ENCODE data around the gene HSPB2. TPM values are rescaled to one million over a fixed set of nuclear protein-coding genes. Genes with fewer than 3 reads are reported as not detected.

Gene HSPB2
- polyA plus RNA-seq, 2 donors: 1.8 to 2.0 TPM

GRCh38 chr11:111935317-111936039 is 22.9 kb downstream of the HSPB2 start:
- Histone ChIP-seq H3K27ac (ENCODE audit: low read depth in 2 of 2, low read length in 1 of 2) (peak overlapping the region in 1 of 2 donors; percentile 35), H3K4me1 (ENCODE audit: control insufficient read depth in 2 of 2, insufficient read depth in 2 of 2, low read length in 1 of 2) (peaks cover 0 to 3% of the 10 kb centered on the region in 2 donors), H3K9me3 (ENCODE audit: control insufficient read depth in 2 of 2, insufficient read depth in 1 of 2, low read depth in 1 of 2, low read length in 1 of 2) (no peaks in the 10 kb centered on the region), H3K36me3 (ENCODE audit: control insufficient read depth in 2 of 2, insufficient read depth in 2 of 2, low read length in 1 of 2) (no peaks in the 10 kb centered on the region), H3K27me3 (ENCODE audit: control insufficient read depth in 1 of 2, insufficient read depth in 2 of 2, low read length in 2 of 2) (no peaks in the 10 kb centered on the region), H3K4me3 (ENCODE audit: low read depth in 1 of 2, low read length in 2 of 2) (no peak overlapping the region)
- WGBS, 2 donors: 63 to 65% methylated on average over 4 of the region's 4 CpGs

GRCh38 chr11:111936040-111936540 is 23.6 kb downstream of the HSPB2 start:
- Histone ChIP-seq H3K27ac (ENCODE audit: low read depth in 2 of 2, low read length in 1 of 2) (peak overlapping the region in 1 of 2 donors; percentile 35), H3K4me1 (ENCODE audit: control insufficient read depth in 2 of 2, insufficient read depth in 2 of 2, low read length in 1 of 2) (peaks cover 0 to 3% of the 10 kb centered on the region in 2 donors)
- WGBS, 2 donors: 54 to 57% methylated on average over 3 of the region's 3 CpGs

GRCh38 chr11:111937461-111937769 is 24.9 kb downstream of the HSPB2 start:
- H3K4me1 ChIP-seq (ENCODE audit: control insufficient read depth in 2 of 2, insufficient read depth in 2 of 2, low read length in 1 of 2): peaks cover 0 to 3% of the 10 kb centered on the region in 2 donors
- 9 to 14% methylated on average over 9 of the region's 9 CpGs for WGBS, 2 donors
- no peaks in the 10 kb centered on the region for H3K27me3 ChIP-seq (ENCODE audit: control insufficient read depth in 1 of 2, insufficient read depth in 2 of 2, low read length in 2 of 2)
- peak overlapping the region; percentile 4 to 38 for H3K27ac ChIP-seq (ENCODE audit: low read depth in 2 of 2, low read length in 1 of 2)
- peak overlapping the region; percentile 57 to 79 for H3K4me3 ChIP-seq (ENCODE audit: low read depth in 1 of 2, low read length in 2 of 2)
- H3K9me3 ChIP-seq (ENCODE audit: control insufficient read depth in 2 of 2, insufficient read depth in 1 of 2, low read depth in 1 of 2, low read length in 1 of 2): no peaks in the 10 kb centered on the region
- no peaks in the 10 kb centered on the region for H3K36me3 ChIP-seq (ENCODE audit: control insufficient read depth in 2 of 2, insufficient read depth in 2 of 2, low read length in 1 of 2)

More at GRCh38 chr11:111936040-111936540, 23.6 kb downstream of the HSPB2 start:
- Histone ChIP-seq H3K4me3 (ENCODE audit: low read depth in 1 of 2, low read length in 2 of 2) (no peak overlapping the region), H3K36me3 (ENCODE audit: control insufficient read depth in 2 of 2, insufficient read depth in 2 of 2, low read length in 1 of 2) (no peaks in the 10 kb centered on the region), H3K9me3 (ENCODE audit: control insufficient read depth in 2 of 2, insufficient read depth in 1 of 2, low read depth in 1 of 2, low read length in 1 of 2) (no peaks in the 10 kb centered on the region), H3K27me3 (ENCODE audit: control insufficient read depth in 1 of 2, insufficient read depth in 2 of 2, low read length in 2 of 2) (no peaks in the 10 kb centered on the region)

- H3K4me3 ChIP-seq (ENCODE audit: low read depth in 1 of 2, low read length in 2 of 2): no peak overlapping the region
- H3K4me1 ChIP-seq (ENCODE audit: control insufficient read depth in 2 of 2, insufficient read depth in 2 of 2, low read length in 1 of 2): peaks cover 0 to 3% of the 10 kb centered on the region in 2 donors
These were observed 25.3 kb downstream of the HSPB2 start for GRCh38 chr11:111937844-111938243.

GRCh38 chr11:111938687-111939160 is 26.2 kb downstream of the HSPB2 start:
- Histone ChIP-seq H3K9me3 (ENCODE audit: control insufficient read depth in 2 of 2, insufficient read depth in 1 of 2, low read depth in 1 of 2, low read length in 1 of 2) (no peaks in the 10 kb centered on the region), H3K27me3 (ENCODE audit: control insufficient read depth in 1 of 2, insufficient read depth in 2 of 2, low read length in 2 of 2) (no peaks in the 10 kb centered on the region), H3K36me3 (ENCODE audit: control insufficient read depth in 2 of 2, insufficient read depth in 2 of 2, low read length in 1 of 2) (no peaks in the 10 kb centered on the region), H3K27ac (ENCODE audit: low read depth in 2 of 2, low read length in 1 of 2) (peak overlapping the region; percentile 2 to 16), H3K4me1 (ENCODE audit: control insufficient read depth in 2 of 2, insufficient read depth in 2 of 2, low read length in 1 of 2) (peaks cover 0 to 3% of the 10 kb centered on the region in 2 donors), H3K4me3 (ENCODE audit: low read depth in 1 of 2, low read length in 2 of 2) (no peak overlapping the region)
- 31 to 32% methylated on average over 7 of the region's 7 CpGs for WGBS, 2 donors

More at GRCh38 chr11:111937844-111938243, 25.3 kb downstream of the HSPB2 start:
- WGBS, 2 donors: 79 to 80% methylated on average over 7 of the region's 7 CpGs
- Histone ChIP-seq H3K27me3 (ENCODE audit: control insufficient read depth in 1 of 2, insufficient read depth in 2 of 2, low read length in 2 of 2) (no peaks in the 10 kb centered on the region), H3K27ac (ENCODE audit: low read depth in 2 of 2, low read length in 1 of 2) (peak overlapping the region; percentile 2 to 38), H3K36me3 (ENCODE audit: control insufficient read depth in 2 of 2, insufficient read depth in 2 of 2, low read length in 1 of 2) (no peaks in the 10 kb centered on the region), H3K9me3 (ENCODE audit: control insufficient read depth in 2 of 2, insufficient read depth in 1 of 2, low read depth in 1 of 2, low read length in 1 of 2) (no peaks in the 10 kb centered on the region)

GRCh38 chr11:111939836-111940604 is 27.5 kb downstream of the HSPB2 start:
- Histone ChIP-seq H3K27me3 (ENCODE audit: control insufficient read depth in 1 of 2, insufficient read depth in 2 of 2, low read length in 2 of 2) (no peaks in the 10 kb centered on the region), H3K27ac (ENCODE audit: low read depth in 2 of 2, low read length in 1 of 2) (no peak overlapping the region), H3K4me1 (ENCODE audit: control insufficient read depth in 2 of 2, insufficient read depth in 2 of 2, low read length in 1 of 2) (peaks cover 0 to 3% of the 10 kb centered on the region in 2 donors), H3K9me3 (ENCODE audit: control insufficient read depth in 2 of 2, insufficient read depth in 1 of 2, low read depth in 1 of 2, low read length in 1 of 2) (no peaks in the 10 kb centered on the region), H3K36me3 (ENCODE audit: control insufficient read depth in 2 of 2, insufficient read depth in 2 of 2, low read length in 1 of 2) (no peaks in the 10 kb centered on the region), H3K4me3 (ENCODE audit: low read depth in 1 of 2, low read length in 2 of 2) (no peak overlapping the region)
- WGBS, 2 donors: 63 to 74% methylated on average over 4 of the region's 4 CpGs

GRCh38 chr11:111941963-111942362 is 29.4 kb downstream of the HSPB2 start:
- Histone ChIP-seq H3K4me1 (ENCODE audit: control insufficient read depth in 2 of 2, insufficient read depth in 2 of 2, low read length in 1 of 2) (peaks cover 0 to 3% of the 10 kb centered on the region in 2 donors), H3K9me3 (ENCODE audit: control insufficient read depth in 2 of 2, insufficient read depth in 1 of 2, low read depth in 1 of 2, low read length in 1 of 2) (no peaks in the 10 kb centered on the region), H3K36me3 (ENCODE audit: control insufficient read depth in 2 of 2, insufficient read depth in 2 of 2, low read length in 1 of 2) (no peaks in the 10 kb centered on the region), H3K27ac (ENCODE audit: low read depth in 2 of 2, low read length in 1 of 2) (no peak overlapping the region), H3K27me3 (ENCODE audit: control insufficient read depth in 1 of 2, insufficient read depth in 2 of 2, low read length in 2 of 2) (no peaks in the 10 kb centered on the region), H3K4me3 (ENCODE audit: low read depth in 1 of 2, low read length in 2 of 2) (no peak overlapping the region)
- WGBS, 2 donors: 56 to 59% methylated on average over 5 of the region's 5 CpGs

- no peaks in the 10 kb centered on the region for H3K9me3 ChIP-seq (ENCODE audit: control insufficient read depth in 2 of 2, insufficient read depth in 1 of 2, low read depth in 1 of 2, low read length in 1 of 2)
- WGBS, 2 donors: 92 to 94% methylated on average over 7 of the region's 7 CpGs
- no peak overlapping the region for H3K4me3 ChIP-seq (ENCODE audit: low read depth in 1 of 2, low read length in 2 of 2)
- no peaks in the 10 kb centered on the region for H3K27me3 ChIP-seq (ENCODE audit: control insufficient read depth in 1 of 2, insufficient read depth in 2 of 2, low read length in 2 of 2)
- peaks cover 0 to 3% of the 10 kb centered on the region in 2 donors for H3K4me1 ChIP-seq (ENCODE audit: control insufficient read depth in 2 of 2, insufficient read depth in 2 of 2, low read length in 1 of 2)
- no peak overlapping the region for H3K27ac ChIP-seq (ENCODE audit: low read depth in 2 of 2, low read length in 1 of 2)
- no peaks in the 10 kb centered on the region for H3K36me3 ChIP-seq (ENCODE audit: control insufficient read depth in 2 of 2, insufficient read depth in 2 of 2, low read length in 1 of 2)
These were observed 30.3 kb downstream of the HSPB2 start for GRCh38 chr11:111942829-111943228.

GRCh38 chr11:111944139-111944538 is 31.6 kb downstream of the HSPB2 start:
- Histone ChIP-seq H3K36me3 (ENCODE audit: control insufficient read depth in 2 of 2, insufficient read depth in 2 of 2, low read length in 1 of 2) (no peaks in the 10 kb centered on the region), H3K27ac (ENCODE audit: low read depth in 2 of 2, low read length in 1 of 2) (peak overlapping the region in 1 of 2 donors; percentile 8), H3K4me3 (ENCODE audit: low read depth in 1 of 2, low read length in 2 of 2) (no peak overlapping the region), H3K4me1 (ENCODE audit: control insufficient read depth in 2 of 2, insufficient read depth in 2 of 2, low read length in 1 of 2) (no peaks in the 10 kb centered on the region), H3K9me3 (ENCODE audit: control insufficient read depth in 2 of 2, insufficient read depth in 1 of 2, low read depth in 1 of 2, low read length in 1 of 2) (no peaks in the 10 kb centered on the region), H3K27me3 (ENCODE audit: control insufficient read depth in 1 of 2, insufficient read depth in 2 of 2, low read length in 2 of 2) (no peaks in the 10 kb centered on the region)
- WGBS, 2 donors: 57 to 63% methylated on average over 3 of the region's 3 CpGs
